ENCODE measurements around the gene BRCC3. TPM values are rescaled to one million over a fixed set of nuclear protein-coding genes. Genes with fewer than 3 reads are reported as not detected.

Gene BRCC3
- total and polyA plus RNA-seq, 10 of the 15 experiments (the other 5 are each of a cell fraction or from before 2014, with no cell fraction given) = 15.5 to 57.5 (median 35.6) TPM

GRCh38 chrX:155061760-155062159 lies 9.5 kb upstream of the BRCC3 start (continued):
- TF ChIP-seq E4F1 (IDR thresholded peaks at IDR 0.05; ENCODE audit: borderline replicate concordance, partially characterized antibody) = no peak
- no peak for TF ChIP-seq BCLAF1 (IDR thresholded peaks at IDR 0.05)

- POLR2A ChIA-PET = no interaction called here
- Histone ChIP-seq H3K4me2 (ENCODE audit: control insufficient read depth, insufficient read depth) (no peak overlapping the region), H3K9ac (ENCODE audit: control insufficient read depth, insufficient read depth, low read length) (no peak overlapping the region), H3K27me3 (replicated peaks in 1 of 2; ENCODE audit: control insufficient read depth in 2 of 2, insufficient read depth in 2 of 2, low read length in 1 of 2) (no peaks in the 10 kb centered on the region), H3K4me3 (no peak overlapping the region), H4K20me1 (ENCODE audit: control insufficient read depth, insufficient read depth) (no peaks in the 10 kb centered on the region), H3K4me1 (ENCODE audit: control insufficient read depth, insufficient read depth, low read length) (no peaks in the 10 kb centered on the region), H3K79me2 (ENCODE audit: control insufficient read depth, insufficient read depth, low read length) (peaks cover 22% of the 10 kb centered on the region), H3K9me3 (replicated peaks; ENCODE audit: control insufficient read depth, insufficient read depth, low read length) (no peaks in the 10 kb centered on the region), H3K27ac (ENCODE audit: control insufficient read depth, insufficient read depth) (no peak overlapping the region), H2AFZ (ENCODE audit: control insufficient read depth, low read depth, low read length) (no peak overlapping the region), H3K36me3 (ENCODE audit: control insufficient read depth in 2 of 2, insufficient read depth in 2 of 2, low read length in 1 of 2) (no peaks in the 10 kb centered on the region; a peak in 3 of 4 replicates)
- no peak for TF ChIP-seq JUNB (IDR thresholded peaks at IDR 0.05)
- TF ChIP-seq ESRRA (IDR thresholded peaks at IDR 0.05; ENCODE audit: low read length) = no peak
- TF ChIP-seq HSF1 (IDR thresholded peaks at IDR 0.05; ENCODE audit: low read depth, low read length) = no peak
- no peak for TF ChIP-seq MYC (IDR thresholded peaks at IDR 0.05; ENCODE audit: insufficient read depth, insufficient read length, insufficient replicate concordance, low read length, severe bottlenecking)
- TF ChIP-seq RUNX3 (IDR thresholded peaks at IDR 0.05; ENCODE audit: low read length) = no peak
- no peak for TF ChIP-seq SKIL (IDR thresholded peaks at IDR 0.05; ENCODE audit: low read depth, poor library complexity, severe bottlenecking)
- no peak for TF ChIP-seq RBBP5 (conservative IDR thresholded peaks at IDR 0.05)
- TF ChIP-seq PAX5 (IDR thresholded peaks at IDR 0.05; ENCODE audit: borderline replicate concordance, low read depth, low read length) = no peak
- CTCF ChIA-PET = interaction anchor here (1.4 to 2.3 kb wide), 2 partner anchors 9 to 22 kb away, joined by 5 to 11 read pairs; no protein-coding TSS in a partner anchor
- SMC1A ChIA-PET (ENCODE audit: uncharacterized antibody, unreplicated experiment) = interaction anchor here (2.9 kb wide), 1 partner anchor 9 kb away, joined by 10 read pairs; no protein-coding TSS in a partner anchor
- intact Hi-C loops (cut with micrococcal nuclease; ENCODE audit: unreplicated experiment) (no loop called here), in situ Hi-C loops (cut with MboI) (no loop called here)
- no TSS peak for BruUV-seq (replicated peaks)
- RAD21 ChIA-PET (ENCODE audit: unreplicated experiment) = no interaction called here
- no peak for DNase-seq (ENCODE audit: low read depth, low spot score)
- no peak for ATAC-seq
- WGBS (ENCODE audit: insufficient coverage, insufficient replicate concordance, low lambda C conversion rate, missing lambda C conversion rate) = 65% methylated on average over 8 of the region's 8 CpGs
- FAIRE-seq = no peak
Observed at GRCh38 chrX:155065035-155065734, 6.1 kb upstream of the BRCC3 start.
